GM20431 (cell line): ENCODE results near the gene OR2L8.
"Not testable (repeated sequence)": the region's sequence is repeated elsewhere in the genome, so short reads cannot be mapped to it uniquely, and the experiment has no call there.

Source experiments
- in situ Hi-C: fragments of 300-500 bp; cut with MseI, MboI; formaldehyde crosslinking; loops from one replicate; pipeline ENCODE4 v1.15.0; 2020; ENCODE audit warnings: low sequenced_read_pairs; ENCODE audit not compliant: unreplicated experiment

OR2L8 gene, protein sequence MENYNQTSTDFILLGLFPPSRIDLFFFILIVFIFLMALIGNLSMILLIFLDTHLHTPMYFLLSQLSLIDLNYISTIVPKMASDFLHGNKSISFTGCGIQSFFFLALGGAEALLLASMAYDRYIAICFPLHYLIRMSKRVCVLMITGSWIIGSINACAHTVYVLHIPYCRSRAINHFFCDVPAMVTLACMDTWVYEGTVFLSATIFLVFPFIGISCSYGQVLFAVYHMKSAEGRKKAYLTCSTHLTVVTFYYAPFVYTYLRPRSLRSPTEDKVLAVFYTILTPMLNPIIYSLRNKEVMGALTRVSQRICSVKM

DNA sequence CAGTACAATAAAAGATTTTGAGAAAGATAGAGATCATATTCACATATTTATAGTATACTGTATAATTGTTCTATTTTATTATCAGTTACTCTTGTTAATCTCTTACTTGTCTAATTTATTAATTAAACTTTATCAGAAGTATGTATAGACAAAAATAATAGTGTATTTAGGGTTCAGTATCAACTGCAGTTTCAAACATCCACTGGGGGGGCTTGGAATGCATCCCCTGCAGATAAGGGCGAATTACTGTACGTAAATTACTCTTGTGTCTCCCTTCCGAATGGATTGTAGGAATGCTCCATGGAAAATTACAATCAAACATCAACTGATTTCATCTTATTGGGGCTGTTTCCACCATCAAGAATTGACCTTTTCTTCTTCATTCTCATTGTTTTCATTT lies at the start of gene OR2L8:
OR2L8 (plus strand) TSS at position 301 of the 400 bp plus-strand sequence; CDS start at position 301, 0 bp downstream.
- in situ Hi-C loops, result no loop called here

DNA sequence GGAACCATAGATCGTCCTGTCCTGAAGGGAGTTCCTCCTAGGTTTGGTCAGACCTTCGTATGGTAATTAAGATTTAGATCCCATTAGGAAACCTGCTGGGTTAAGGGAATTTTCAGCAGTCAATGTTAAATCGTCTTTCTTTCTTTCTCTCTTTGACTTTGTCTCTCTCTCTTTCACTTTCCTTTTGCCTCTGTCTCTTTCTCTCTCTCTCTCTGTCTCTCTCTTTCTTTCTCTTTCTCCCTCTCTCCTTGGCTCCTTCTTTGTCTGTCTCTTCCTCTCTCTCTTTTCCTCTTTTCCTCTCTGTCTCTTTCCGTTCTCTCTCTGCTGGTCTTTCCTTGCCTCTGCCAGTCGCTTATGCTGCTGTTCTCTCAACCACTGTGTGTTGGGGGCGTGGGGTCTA lies 44.5 kb upstream of the OR2L8 start:
- in situ Hi-C loops, result no loop called here

DNA sequence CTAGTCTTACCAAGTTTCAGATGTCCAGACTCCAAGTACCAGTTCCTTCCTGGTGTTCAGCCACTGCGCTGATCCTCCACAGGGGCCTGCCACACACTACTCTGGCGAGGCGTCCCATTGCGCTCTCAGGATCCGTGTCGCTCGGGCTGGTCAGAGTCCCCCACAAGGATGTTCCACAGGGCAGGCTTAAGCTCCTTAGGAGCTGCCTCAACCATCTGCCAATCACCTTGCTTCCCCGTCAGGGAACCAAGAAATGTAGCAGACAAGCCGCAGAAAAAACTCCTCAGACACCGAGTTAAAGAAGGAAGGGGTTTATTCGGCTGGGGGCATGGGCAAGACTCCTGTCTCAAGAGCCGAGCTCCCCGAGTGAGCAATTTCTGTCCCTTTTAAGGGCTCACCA lies 43.5 kb upstream of the OR2L8 start:
- in situ Hi-C loops, result no loop called here

DNA sequence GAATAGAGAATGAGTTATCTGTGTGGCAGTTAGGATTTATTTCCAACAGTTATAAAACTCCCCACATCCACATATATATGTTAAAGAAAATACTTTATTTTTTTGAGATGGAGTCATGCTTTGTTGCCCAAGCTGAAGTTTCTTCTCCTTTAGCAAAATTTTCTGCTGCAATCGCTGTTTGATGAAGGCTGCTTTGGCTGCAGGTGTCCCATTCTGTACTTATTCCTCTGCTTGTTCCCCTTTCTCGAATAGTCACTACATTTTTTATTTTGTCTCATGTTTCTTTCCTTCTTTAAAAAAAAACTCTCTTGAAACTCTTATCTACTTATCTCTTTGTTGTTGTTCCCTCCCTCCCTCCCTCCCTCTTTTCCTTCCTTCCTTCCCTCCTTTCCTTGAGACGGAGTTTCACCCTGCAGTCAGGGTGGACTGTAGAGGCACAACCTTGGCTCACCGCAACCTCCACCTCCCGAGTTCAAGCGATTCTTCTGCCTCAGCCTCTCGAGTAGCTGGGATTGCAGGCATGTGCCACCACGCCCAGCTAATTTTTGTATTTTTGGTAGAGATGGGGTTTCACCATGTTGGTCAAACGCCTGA lies 42.7 kb upstream of the OR2L8 start:
- in situ Hi-C loops, result no loop called here

DNA sequence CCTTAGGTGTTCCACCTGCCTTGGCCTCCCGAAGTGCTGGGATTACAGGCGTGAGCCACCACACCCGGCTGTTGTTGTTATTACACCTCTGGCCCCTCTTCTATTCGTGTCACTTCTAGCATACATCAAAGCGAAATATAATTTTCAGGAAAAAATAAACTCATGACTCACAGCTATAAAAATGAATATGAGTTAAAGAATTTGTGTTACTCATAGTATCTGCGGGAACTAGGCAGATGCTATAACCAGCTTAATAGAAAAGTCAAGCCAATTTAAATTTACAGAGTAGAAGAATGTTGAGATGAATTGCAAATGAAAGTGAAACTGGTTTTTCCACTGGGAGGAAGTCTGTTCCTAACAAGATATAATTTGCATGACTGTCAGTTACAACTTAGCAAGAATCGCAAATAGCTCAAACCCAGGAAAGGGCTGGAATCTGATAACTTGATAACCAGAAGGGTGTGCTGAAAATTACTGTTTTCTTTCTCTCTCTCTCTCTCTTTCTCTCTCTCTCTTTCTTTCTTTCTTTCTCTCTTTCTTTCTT lies 42.1 kb upstream of the OR2L8 start:
- in situ Hi-C loops, result no loop called here

DNA sequence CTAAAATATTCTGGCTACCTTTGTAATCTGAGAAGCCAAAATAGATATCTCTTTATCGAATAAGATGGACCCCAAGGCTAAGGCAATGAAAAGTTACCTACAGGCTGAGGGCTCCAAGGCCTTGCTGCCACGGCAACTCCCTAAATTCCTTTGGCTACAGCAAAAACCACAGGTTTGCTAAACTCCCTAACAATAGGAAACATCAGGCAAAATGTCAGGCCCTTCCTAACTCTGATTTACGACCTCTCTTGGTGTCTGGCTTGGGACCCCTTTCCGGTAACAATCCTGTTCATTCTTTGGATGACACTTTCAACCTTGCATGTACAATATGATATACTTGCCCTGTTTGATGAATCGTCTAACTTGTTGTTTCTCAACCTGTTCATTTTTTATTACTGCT lies 39.9 kb upstream of the OR2L8 start:
- in situ Hi-C loops, result no loop called here

DNA sequence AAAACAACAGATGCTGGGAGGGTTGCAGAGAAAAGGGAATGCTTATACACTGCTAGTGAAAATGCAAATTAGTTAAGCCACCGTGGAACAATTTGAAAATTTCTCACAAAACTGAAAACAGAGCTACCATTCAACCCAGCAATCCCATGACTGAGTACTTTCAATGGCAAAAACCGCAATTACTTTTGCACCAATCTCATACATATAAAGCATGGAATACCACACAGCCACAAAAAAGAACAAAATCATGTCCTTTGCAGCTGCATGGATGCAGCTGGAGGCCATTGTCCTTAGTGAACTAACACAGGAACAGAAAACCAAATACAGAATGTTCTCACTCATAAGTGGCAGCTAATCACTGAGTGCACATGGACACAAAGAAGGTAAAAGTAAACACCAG lies 34.9 kb upstream of the OR2L8 start:
- in situ Hi-C loops, result no loop called here

DNA sequence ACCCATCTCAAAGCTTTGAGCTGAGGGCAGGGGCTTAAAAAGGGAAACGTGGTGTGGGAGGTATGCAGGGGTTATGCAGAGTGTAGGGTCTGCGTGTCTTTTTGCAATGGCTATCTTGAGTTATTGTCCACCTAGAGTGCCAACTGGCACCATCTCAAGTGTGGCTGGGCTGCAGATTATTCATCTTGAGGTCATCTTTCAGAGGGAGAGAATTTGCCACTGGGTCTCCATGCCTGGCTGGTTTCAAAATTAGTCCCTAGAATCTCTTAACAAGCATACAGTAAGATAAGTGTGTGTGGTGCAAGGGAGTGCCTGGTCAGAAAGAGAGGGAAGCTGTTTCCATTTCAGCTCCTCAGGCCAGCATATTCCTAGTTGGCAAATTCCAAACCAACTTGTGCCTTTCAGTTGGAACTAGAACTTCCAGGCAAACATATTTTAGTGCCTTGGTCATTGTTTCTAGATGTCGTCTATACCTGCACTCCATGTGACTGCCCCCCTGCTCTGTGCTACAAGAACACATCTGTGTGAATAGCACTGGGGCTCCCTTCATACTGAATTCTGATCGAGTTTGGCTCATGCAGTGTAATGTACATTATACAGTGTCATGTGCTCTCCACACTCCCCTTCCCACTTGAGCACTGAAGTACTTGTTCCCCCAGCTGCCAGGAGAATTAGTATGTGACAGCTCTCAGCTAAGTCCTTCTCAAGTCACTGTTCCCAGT lies 33.6 kb upstream of the OR2L8 start:
- in situ Hi-C loops, result no loop called here

DNA sequence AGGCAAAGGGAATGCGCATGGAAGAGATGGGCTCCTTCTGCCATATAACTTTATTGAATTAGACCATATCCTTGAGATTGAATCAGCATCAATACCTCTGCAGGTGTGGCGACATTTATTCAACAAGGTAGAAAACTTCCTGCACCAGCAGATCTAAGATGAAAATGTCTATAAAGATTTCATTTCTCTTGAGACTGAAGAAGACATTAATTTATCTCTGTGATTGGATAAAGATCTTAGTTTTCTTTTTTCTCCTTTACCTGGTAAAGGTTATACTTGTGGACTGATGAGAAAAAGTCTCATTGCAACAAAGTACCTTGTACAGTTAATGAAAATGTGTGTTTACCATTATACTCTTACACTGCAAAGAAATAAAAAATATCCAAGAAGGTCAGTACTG lies 28.7 kb upstream of the OR2L8 start, which contains the start of gene OR2T8:
OR2T8 (plus strand) TSS at position 301 of the 400 bp plus-strand sequence. CDS start 766 bp downstream, outside the sequence.
- in situ Hi-C loops, result no loop called here

DNA sequence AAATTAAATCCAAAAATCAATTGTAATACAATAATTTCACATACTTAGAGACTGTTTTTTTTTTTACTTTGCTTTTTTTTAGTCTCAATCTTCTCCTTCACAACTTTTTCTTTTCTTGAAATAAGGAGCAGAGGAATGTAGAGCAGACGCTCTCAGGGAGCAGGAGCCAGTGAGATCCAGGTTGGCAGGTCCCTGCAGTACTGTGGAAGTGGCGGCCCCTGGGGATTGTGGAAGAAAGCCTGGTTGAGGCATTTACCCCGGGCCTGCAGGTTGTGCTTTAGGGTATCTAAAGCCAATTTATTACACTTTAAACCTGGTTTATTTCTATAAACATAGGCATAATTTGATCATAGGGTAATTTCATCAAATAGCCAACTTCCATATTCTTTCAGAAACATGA lies 24.7 kb upstream of the OR2L8 start:
- in situ Hi-C loops, result no loop called here

DNA sequence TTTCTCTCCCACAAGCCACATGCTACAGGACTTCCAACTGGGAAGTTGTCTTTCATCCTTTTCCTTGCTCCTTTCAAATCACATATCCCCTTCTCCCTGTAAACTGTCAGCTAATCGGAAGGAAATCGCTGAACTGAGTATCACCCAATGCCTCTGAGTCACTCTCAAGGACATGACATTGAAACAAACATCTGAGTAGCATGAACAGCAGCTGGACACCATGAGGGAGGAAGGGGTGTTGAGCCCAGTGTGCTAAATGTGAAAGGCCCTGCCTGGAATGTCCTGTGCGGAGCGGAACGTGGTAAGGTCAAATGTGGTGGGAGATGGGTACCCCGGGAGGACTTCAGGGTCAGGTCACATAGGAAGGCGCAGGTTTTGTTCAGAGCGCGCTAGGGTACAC lies 23.8 kb upstream of the OR2L8 start, which contains the start of gene OR2AJ1:
OR2AJ1 (plus strand) TSS at position 22 of the 400 bp plus-strand sequence. CDS start 8,880 bp downstream, outside the sequence.
- in situ Hi-C loops, result no loop called here

DNA sequence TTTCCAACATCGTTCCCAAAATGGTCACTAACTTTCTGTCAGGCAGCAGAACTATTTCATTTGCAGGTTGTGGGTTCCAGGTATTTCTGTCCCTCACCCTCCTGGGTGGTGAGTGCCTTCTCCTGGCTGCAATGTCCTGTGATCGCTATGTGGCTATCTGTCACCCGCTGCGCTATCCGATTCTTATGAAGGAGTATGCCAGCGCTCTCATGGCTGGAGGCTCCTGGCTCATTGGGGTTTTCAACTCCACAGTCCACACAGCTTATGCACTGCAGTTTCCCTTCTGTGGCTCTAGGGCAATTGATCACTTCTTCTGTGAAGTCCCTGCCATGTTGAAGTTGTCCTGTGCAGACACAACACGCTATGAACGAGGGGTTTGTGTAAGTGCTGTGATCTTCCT lies 14.7 kb upstream of the OR2L8 start:
- in situ Hi-C loops, result no loop called here

DNA sequence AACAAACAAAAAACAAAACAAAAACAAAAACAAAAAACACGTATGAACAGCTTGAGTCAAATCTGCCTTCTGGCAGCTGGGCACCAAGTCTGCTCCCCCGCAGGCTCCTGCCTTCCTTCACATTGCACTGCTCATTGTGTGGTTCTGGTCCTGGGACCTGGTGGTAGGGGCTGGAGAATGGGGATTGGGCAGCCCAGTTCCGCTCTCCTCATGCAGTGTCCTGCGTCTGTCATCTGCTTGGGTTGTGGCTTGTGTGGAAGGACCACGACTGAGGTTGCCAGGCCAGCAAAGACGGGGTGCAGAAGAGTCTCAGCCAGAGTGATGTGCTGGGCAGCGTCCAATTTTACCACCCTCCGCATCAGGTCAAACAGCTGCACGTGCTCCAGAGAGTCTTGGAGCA lies 12.9 kb upstream of the OR2L8 start:
- in situ Hi-C loops, result no loop called here

DNA sequence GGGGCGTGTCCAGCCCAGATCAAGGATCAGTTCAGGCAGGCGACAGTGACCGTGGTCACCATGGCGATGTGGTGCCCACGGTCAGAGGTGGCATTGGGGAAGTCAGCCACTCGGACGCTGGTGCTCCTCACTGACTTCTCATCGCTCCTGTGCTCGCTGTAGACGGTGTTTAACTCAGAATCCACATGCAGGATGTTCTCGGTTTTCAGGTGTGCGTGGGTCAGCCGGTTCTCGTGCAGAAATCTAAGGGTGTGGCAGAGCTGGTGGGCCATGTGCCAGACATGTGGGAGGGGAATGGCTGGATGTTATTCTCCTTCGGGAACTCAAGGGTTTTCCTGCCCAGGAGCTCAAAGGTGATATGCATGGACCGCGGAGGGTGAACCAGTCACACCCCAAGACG lies 12.2 kb upstream of the OR2L8 start:
- in situ Hi-C loops, result no loop called here

DNA sequence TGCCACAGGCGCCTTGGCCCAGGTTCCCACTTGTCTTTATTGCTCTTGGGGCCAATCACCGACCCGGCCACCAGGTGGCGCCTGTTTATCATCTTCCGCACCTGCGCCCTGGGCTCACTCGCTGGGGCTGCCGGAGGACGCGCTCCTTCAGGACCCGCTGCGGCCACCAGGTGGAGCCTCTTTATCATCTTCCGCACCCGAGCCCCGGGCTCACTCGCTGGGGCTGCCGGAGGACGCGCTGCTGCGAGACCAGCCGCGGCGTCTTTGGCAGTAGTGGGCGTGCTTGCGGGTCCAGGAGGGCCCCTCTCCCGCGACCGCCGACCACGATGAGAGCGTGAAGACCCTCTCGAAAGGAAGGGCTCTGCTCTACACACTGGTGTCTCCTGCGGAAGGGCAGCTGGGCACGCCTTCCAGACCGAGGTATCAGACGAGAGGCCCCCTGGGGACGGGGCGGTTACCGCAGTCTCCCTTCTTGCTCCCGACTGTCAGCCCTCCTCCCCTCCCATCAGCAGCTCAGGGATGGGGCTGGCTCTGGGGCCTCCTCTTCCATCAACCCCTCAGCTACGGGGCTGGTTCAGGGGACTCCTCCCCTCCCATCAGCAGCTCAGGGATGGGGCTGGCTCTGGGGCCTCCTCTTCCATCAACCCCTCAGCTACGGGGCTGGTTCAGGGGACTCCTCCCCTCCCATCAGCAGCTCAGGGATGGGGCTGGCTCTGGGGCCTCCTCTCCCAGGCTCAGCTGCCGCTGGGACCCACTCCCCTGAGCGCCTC lies 11.5 kb upstream of the OR2L8 start:
- in situ Hi-C loops, result not testable (repeated sequence)

DNA sequence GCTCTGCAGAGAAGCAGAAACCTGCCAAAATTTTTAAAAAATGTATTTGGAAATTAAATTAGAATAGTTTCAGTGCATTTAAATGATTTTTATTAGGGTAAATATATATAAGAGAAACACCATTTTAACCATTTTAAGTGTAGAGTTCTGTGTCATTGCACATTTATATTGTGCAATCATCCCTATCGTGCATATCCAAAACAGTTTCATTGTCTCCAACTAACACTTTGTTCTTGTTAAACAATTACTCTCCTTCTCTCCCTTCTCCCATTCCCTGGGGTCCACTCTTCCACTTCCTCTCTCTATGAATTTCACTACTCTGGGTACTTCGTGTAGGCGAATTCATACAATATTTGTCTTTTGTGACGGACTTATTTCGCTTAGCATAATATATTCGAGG lies 6.0 kb upstream of the OR2L8 start:
- in situ Hi-C loops, result no loop called here

DNA sequence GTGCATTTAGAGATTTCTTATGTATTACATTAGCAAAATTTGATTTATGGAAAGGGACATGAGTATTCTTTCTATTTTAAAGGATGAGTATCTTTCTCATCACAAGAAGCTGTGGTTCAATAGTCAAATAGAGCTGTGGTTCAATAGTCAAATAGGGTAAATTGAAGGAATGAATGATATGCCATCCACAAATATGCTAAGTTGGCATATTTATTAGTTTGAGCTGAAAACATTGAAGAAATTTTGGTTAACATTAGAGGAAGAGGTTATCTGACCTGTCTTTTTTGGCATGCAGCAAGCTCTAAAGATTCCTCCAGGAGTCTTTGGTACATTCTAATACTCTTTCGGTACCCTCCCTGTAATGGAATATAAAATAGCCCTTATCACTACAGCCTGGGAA lies 4.8 kb downstream of the OR2L8 start:
- in situ Hi-C loops, result no loop called here

DNA sequence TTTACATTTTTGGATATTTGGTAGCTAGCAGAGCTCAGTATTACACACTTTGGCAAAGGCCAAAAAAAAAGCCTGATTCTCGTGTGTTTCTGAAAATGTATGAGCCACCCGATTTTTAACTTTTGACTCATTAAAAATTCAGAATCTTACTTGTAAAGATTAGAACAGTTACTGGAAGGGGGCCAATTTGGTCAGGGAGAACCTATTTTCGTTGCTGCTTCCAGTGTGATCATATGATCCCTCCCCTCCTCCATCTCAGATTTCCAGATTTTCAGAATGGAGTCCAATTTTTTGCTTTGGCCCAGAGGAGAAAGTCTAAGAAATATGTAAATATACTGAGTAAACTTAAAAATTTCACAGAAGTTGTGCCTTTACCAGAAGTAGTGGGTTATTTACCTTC lies 13.1 kb downstream of the OR2L8 start:
- in situ Hi-C loops, result no loop called here

DNA sequence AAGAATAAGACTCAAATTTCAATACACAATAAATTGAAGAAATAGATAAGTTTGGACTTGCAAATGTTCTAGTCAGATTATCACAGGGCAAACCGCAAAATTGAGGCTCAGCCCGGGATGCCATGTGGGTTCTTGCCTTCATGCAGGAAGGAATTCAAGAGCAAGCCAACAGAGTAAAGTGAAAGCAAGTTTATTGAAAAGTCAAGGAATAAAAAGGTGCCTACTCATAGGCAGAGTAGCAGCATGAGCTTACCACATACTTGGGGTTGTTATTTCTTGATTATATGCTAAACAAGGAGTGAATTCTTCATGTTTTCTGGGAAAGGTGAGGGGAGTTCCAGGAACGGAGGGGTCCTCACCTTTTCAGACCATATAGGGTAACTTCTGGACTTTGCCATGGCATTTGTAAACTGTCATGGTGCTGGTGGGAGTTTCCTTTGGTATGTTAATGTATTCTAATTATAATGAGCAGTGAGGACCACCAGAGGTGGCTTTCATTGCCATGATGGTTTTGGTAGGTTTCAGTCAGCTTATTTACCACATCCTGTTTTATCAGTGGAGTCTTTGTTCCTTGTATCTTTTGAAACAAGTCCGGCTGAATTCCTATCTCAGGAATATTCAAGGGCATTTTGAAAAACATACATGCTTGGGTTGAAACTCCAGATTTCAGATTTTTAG lies 14.4 kb downstream of the OR2L8 start:
- in situ Hi-C loops, result no loop called here

DNA sequence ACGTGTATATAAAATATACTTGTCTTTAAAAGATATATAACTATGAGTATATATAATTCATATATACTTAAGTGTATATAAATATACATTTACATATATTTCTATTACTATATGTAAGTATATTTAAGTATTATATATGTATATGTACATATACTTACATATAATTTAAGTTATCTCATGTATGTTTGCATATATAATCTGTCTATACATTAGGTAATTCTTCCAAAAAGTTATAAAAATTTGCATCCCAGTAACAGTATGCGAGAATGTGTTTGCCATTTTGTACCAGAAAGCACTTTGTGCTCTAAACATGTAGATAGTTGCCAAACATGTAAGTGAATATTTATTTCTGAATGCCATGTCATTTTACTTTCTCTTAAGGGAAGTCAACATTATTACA lies 16.3 kb downstream of the OR2L8 start, which contains the start of gene OR2AK2:
OR2AK2 (plus strand) TSS at position 301 of the 400 bp plus-strand sequence. CDS start 144 bp downstream, outside the sequence.
- in situ Hi-C loops, result no loop called here
